Measurements from ENCODE around the gene MSH3.
"Not testable (repeated sequence)": the region's sequence is repeated elsewhere in the genome, so short reads cannot be mapped to it uniquely, and the experiment has no call there.

Gene MSH3

DNA sequence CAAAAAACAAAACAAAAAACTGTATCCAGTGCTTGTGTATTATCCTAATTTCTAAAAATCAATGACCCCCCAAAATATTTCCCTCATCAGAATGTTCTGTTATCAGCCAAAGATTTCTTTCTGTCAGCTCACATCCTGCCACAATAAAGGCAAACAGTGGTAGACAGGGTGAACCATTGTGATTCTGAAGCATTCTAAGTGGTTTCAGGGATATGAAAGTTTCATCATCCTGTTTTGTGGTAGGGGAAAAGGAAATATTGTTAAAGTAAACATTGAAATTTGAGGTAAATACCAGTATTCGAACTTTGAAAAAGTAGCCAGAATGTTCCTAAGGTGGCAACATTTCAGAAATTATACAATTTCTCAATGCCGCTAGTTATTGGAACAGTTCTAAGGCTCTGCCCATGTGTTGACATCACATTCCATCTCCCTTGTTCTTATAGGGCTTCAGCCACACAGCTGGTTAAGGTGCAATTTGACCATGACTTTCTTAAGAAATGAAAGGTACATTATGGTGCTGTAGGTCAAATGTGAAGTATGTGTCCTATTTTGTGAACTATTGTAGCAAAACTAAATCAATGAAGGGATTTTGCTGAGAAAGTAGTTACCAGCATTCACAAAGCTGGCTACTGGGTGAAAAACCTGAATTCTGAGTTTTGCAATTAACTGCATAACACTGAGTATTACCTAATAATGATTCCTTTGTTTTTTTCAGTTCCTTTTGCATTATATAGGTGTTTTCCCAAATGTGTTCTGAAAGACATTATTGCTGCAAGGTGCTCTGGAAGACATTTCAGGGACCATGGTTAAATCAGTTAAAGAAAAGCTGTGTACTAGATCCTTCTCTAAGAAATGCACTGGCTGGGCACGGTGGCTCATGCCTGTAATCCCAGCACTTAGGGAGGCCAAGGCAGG lies 198.1 kb downstream of the MSH3 start:
- DNase-seq (ENCODE audit: low read depth in 2 of 2), result no peak

- no peak for DNase-seq (ENCODE audit: low read depth in 2 of 2)
Measured at GRCh38 chr5:80853413-80853812, 199.0 kb downstream of the MSH3 start.

- DNase-seq (ENCODE audit: low read depth in 2 of 2), result no peak
Measured at GRCh38 chr5:80854583-80854982, 200.1 kb downstream of the MSH3 start.

DNA sequence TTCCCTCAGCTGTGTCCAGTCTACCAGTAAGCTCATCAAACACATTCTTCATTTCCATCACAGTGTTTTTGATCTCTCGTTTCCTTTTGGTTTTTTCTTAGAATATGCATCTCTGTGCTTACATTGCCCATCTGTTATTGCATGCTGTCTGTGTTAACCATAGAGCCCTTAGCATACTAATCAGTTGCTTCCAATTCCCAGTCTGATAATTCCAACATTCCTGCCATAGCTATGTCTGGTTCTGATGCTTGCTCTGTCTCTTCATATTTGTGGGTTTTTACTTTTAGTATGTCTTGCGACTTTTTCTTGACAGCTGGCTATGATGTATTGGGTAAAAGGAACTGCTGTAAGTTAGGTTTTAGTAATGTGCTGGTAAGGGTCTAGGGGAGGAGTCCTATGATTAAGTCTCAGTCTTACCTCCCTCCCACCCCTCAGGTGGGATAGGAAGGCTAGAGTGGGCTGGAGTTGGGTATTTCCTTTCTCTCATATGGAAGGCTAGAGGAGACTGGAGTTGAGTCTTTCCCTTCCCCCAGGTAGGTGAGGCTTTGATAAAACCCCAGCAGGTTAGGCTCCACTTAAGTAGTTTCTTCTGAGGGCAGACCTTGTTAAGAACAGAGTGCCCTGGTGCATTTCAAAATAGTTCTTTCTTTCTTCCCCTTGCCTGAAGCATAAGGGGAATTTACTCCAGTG lies 206.6 kb downstream of the MSH3 start:
- no peak for DNase-seq (ENCODE audit: low read depth in 2 of 2)

GRCh38 chr5:80863708-80864107 lies 209.3 kb downstream of the MSH3 start:
- DNase-seq (ENCODE audit: low read depth in 2 of 2), result no peak

- DNase-seq (ENCODE audit: low read depth in 2 of 2), result no peak
Measured at GRCh38 chr5:80864109-80864508, 209.7 kb downstream of the MSH3 start.

DNA sequence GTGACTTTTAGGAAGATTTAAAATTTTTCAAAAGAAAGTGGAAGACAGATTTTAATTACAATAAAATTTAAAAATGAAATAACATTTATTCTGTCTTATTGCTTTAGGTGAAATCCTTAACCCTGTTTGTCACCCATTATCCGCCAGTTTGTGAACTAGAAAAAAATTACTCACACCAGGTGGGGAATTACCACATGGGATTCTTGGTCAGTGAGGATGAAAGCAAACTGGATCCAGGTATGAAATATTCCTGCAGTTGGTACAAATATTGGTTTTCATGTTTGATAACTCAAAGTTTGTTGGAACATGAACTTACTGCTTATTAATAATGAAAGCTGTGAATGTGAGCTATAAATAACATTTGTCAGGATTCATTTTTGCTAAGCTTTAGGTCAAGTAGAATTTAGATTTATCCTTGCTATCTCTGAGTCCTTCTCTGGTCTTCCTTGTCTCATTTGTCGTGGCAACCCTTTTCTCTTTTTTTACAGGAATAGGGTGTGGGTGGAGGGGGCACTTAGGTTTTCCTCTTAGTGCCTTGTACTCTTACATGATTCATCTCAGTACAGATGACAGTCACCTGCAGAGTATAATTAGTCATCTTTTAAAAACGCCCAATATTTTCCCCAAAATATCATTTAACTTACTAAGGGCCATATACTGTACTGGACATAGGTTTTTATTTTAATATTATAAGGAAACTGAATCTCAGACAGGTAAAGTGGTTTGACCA lies 210.4 kb downstream of the MSH3 start:
- DNase-seq (ENCODE audit: low read depth in 2 of 2), result no peak

- no peak for DNase-seq (ENCODE audit: low read depth in 2 of 2)
Measured at GRCh38 chr5:80865551-80865950, 211.1 kb downstream of the MSH3 start.

DNA sequence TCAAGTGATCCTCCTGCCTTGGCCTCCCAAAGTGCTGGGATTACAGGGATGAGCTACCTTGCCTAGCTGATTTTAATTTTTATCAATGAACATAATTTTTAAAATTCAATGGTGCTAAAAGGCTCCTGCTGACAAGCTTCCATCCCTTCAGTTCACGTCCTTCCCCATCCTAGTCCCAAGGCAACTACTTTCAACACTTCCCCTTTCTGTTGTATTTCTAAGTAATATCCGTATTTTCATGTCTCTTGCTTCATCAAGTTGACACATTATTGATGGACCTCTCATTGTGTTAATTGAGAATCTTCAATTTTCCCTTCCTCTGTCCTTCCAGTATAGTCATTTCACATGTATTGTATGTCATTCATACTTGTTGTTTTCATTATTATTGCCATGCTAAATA lies 211.9 kb downstream of the MSH3 start:
- no peak for DNase-seq (ENCODE audit: low read depth in 2 of 2)

- DNase-seq (ENCODE audit: low read depth in 2 of 2), result no peak
Measured at GRCh38 chr5:80867233-80867632, 212.8 kb downstream of the MSH3 start.

- no peak for DNase-seq (ENCODE audit: low read depth in 2 of 2)
Measured at GRCh38 chr5:80870442-80870841, 216.0 kb downstream of the MSH3 start.

- DNase-seq (ENCODE audit: low read depth in 2 of 2), result peak; percentile 37 to 49
Measured at GRCh38 chr5:80871541-80871961, 217.1 kb downstream of the MSH3 start.

DNA sequence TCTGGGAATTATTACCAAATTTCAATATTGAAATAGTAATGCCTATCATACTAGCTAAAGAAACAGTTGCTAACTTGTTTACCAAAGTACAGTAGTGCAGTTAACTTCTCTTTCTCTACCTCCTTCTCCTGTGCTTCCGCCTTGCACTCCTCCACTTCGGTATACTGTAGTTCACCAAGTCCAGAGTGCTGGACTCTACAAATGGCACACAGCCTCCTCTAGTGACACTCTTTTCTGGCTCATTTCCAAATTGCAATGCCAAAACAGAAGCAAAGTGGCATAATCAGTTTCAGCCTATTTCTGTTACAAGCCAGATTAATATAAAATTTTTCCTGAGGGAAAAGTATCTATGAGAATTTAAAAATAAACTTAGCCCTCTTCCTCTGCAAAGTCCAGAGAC lies 219.7 kb downstream of the MSH3 start:
- DNase-seq (ENCODE audit: low read depth in 2 of 2), result no peak

- no peak for DNase-seq (ENCODE audit: low read depth in 2 of 2)
Measured at GRCh38 chr5:80877592-80877991, 223.1 kb downstream of the MSH3 start.

DNA sequence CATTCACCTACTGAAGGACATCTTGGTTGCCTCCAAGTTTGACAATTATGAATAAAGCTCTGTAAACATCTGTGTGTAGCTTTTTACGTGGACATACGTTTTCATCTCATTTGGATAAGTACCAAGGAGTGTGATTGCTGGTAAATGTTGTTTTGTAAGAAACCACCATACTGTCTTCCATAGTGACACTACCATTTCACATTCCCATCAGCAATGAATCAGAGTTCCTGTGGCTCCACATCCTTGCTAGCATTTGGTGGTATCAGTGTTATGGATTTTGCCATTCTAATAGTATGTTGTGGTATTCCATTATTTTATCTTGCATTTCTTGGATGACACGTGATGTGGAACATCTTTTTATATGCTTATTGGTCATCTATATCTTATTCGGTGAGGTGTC lies 227.3 kb downstream of the MSH3 start:
- no peak for DNase-seq (ENCODE audit: low read depth in 2 of 2)

DNA sequence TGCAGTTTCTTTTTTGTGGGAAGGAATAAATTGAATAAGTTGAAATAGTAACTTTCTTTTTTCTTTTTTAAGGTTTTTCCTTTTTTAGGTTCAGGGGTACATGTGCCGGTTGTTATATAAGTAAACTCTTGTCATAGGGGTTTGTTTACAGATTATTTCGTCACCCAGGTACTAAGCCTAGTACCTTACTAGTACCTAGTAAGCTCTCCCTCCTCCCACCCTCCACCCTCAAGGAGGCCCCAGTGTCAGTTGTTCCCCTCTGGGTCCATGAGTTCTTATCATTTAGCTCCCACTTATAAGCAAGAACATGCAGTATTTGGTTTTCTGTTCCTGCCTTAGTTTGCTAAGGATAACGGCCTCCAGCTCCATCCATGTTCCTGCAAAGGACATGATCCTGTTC lies 228.9 kb downstream of the MSH3 start:
- DNase-seq (ENCODE audit: low read depth in 2 of 2), result not testable (repeated sequence)

DNA sequence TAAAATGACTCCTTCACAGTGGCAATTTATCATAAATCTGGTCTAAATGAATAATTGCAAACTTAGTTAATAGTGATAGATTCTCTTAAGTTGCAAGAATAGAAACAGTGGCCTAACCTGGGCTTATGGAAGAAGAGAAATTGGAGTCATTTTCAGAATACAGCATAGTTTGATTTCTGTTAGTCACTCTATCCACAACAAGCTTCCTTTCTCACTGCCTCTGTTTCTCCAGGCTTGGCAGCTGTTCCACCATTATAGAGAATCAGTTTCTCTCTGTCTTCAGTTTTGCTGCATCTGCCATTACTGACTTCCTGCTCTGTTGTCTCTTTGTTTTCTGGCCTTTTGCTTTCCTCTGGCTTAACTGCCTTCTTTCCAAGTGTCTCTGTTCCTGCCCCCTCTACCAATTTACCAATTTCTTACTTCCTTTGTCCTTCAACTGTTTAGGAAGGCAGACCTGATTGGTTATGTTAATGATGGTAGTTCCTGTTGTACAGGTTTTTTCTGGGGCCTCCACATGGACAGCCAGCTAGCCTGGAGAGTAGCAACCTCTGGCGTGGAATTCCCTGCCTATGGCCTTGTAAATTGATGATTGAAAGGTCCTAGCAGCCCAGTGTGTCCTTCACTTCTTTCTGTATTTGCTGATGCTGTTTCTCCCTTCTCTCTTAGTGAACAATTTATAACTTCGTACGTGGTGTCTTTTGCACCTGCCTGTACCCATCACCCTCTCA lies 229.8 kb downstream of the MSH3 start:
- DNase-seq (ENCODE audit: low read depth in 2 of 2), result no peak

DNA sequence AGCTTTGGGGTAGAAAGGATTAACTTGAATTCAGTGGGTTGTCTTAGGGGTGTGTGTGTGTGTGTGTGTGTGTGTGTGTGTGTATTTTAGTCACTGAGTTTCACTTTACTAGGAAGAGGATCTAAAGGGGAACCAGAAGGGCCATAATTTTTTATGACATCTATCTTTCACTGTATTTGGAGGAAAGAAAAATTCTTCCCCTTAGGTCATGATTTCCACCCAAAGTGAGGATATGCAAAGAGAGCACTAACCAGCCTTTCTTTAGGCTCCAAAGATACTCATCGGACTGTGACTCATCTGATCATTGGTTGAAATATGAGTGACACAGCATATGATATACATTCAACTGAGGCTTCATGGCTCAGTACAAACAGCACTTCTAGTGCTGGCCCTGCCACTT lies 230.5 kb downstream of the MSH3 start:
- no peak for DNase-seq (ENCODE audit: low read depth in 2 of 2)

DNA sequence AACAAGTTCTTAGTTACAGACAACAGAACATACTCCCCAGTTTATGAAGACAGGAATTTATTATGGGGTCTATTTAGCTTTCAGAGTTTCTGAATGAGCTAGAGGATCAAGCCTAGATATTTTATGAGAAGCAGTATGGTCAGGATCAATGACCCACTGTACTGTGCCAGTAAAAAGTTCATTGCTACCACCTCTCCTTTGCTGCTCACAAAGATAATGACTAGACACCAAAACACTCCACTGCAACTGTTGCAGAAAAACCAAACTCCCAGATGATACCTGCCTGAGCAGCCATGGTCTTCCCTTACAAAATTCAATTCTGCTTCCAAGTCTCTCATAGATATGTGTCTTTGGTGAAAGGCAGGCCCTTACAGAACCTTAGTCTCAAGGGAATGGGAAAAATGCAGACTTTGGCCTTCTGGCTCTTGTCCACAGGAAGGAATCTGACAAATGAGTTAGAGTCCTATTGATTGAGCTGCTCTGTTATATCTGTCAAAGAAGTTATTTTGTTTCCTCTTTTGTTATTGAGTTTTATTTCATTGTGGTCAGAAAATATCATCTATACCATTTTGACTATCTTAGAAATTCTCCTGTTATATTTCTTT lies 231.0 kb downstream of the MSH3 start:
- no peak for DNase-seq (ENCODE audit: low read depth in 2 of 2)

GRCh38 chr5:80894083-80894482 lies 239.6 kb downstream of the MSH3 start:
- no peak for DNase-seq (ENCODE audit: low read depth in 2 of 2)

DNA sequence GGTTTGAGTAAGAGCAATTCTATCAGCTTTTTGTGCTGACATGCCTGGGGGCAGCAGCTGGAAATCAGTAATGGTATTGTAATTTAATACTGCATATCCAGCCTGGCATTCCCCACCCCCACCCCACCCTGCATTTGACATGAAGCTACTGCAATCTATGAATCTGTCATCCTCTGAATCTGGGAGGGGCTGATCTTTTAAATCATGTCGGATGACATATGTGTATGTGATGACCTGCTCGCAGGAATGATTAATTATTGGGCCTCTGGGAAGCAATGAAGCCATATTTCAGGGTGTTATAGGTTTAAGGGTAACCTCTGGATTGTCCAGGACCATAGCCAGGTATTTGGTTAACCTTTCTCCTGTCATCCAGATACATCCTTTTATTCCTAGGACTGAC lies 241.1 kb downstream of the MSH3 start:
- DNase-seq (ENCODE audit: low read depth in 2 of 2), result no peak
